ENCODE data around the gene ANKRD16. TPM values are rescaled to one million over a fixed set of nuclear protein-coding genes. Genes with fewer than 3 reads are reported as not detected.

The ANKRD16 gene
- total and polyA plus RNA-seq, 2 of the 13 experiments (the other 11 are each of a cell fraction or from before 2014, with no cell fraction given) = 8.0 to 11.4 TPM

- TF ChIP-seq, protein P1, sequence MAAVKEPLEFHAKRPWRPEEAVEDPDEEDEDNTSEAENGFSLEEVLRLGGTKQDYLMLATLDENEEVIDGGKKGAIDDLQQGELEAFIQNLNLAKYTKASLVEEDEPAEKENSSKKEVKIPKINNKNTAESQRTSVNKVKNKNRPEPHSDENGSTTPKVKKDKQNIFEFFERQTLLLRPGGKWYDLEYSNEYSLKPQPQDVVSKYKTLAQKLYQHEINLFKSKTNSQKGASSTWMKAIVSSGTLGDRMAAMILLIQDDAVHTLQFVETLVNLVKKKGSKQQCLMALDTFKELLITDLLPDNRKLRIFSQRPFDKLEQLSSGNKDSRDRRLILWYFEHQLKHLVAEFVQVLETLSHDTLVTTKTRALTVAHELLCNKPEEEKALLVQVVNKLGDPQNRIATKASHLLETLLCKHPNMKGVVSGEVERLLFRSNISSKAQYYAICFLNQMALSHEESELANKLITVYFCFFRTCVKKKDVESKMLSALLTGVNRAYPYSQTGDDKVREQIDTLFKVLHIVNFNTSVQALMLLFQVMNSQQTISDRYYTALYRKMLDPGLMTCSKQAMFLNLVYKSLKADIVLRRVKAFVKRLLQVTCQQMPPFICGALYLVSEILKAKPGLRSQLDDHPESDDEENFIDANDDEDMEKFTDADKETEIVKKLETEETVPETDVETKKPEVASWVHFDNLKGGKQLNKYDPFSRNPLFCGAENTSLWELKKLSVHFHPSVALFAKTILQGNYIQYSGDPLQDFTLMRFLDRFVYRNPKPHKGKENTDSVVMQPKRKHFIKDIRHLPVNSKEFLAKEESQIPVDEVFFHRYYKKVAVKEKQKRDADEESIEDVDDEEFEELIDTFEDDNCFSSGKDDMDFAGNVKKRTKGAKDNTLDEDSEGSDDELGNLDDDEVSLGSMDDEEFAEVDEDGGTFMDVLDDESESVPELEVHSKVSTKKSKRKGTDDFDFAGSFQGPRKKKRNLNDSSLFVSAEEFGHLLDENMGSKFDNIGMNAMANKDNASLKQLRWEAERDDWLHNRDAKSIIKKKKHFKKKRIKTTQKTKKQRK (IDR thresholded peaks at IDR 0.05; ENCODE audit: low read length) = no peak
- TF ChIP-seq THYN1 (CRISPR knock-in tag; IDR thresholded peaks at IDR 0.05; ENCODE audit: borderline replicate concordance, low read depth) (no peak), KMT2A (CRISPR knock-in tag; IDR thresholded peaks at IDR 0.05) (peak; percentile 82; the same call in 1 of the 2 replicates), CCAR2 (optimal IDR thresholded peaks at IDR 0.05; ENCODE audit: low read depth, low read length) (no peak), KLF13 (CRISPR knock-in tag; IDR thresholded peaks at IDR 0.05) (no peak), ZFP36 (IDR thresholded peaks at IDR 0.05; ENCODE audit: borderline replicate concordance, low read depth, low read length, partially characterized antibody) (no peak), NAIF1 (CRISPR knock-in tag; IDR thresholded peaks at IDR 0.05; ENCODE audit: borderline replicate concordance) (0 out of 2 replicates have a peak, but pooled peaks have one; percentile 62), ZNF232 (CRISPR knock-in tag; IDR thresholded peaks at IDR 0.05; ENCODE audit: borderline replicate concordance) (peak; percentile 97), HOXA5 (CRISPR knock-in tag; IDR thresholded peaks at IDR 0.05) (peak; percentile 93), RERE (CRISPR knock-in tag; IDR thresholded peaks at IDR 0.05; ENCODE audit: low read depth) (peak; percentile 82; the same call in 1 of the 2 replicates), RFXANK (CRISPR knock-in tag; IDR thresholded peaks at IDR 0.05) (no peak; the same call in none of the 2 replicates), ZNF629 (CRISPR knock-in tag; conservative IDR thresholded peaks at IDR 0.05) (peak; percentile 51), GABPB1 (CRISPR knock-in tag; IDR thresholded peaks at IDR 0.05) (peak; percentile 95), RXRB (CRISPR knock-in tag; IDR thresholded peaks at IDR 0.05; ENCODE audit: borderline replicate concordance) (peak; percentile 72), ARHGAP35 (CRISPR knock-in tag; IDR thresholded peaks at IDR 0.05; ENCODE audit: borderline replicate concordance) (peak; percentile 95), ZNF552 (CRISPR knock-in tag; IDR thresholded peaks at IDR 0.05; ENCODE audit: borderline replicate concordance) (peak; percentile 89)
- TF ChIP-seq, protein P2, sequence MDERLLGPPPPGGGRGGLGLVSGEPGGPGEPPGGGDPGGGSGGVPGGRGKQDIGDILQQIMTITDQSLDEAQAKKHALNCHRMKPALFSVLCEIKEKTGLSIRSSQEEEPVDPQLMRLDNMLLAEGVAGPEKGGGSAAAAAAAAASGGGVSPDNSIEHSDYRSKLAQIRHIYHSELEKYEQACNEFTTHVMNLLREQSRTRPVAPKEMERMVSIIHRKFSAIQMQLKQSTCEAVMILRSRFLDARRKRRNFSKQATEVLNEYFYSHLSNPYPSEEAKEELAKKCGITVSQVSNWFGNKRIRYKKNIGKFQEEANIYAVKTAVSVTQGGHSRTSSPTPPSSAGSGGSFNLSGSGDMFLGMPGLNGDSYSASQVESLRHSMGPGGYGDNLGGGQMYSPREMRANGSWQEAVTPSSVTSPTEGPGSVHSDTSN (CRISPR knock-in tag; IDR thresholded peaks at IDR 0.05) = peak; percentile 89
- TF ChIP-seq, protein P3, sequence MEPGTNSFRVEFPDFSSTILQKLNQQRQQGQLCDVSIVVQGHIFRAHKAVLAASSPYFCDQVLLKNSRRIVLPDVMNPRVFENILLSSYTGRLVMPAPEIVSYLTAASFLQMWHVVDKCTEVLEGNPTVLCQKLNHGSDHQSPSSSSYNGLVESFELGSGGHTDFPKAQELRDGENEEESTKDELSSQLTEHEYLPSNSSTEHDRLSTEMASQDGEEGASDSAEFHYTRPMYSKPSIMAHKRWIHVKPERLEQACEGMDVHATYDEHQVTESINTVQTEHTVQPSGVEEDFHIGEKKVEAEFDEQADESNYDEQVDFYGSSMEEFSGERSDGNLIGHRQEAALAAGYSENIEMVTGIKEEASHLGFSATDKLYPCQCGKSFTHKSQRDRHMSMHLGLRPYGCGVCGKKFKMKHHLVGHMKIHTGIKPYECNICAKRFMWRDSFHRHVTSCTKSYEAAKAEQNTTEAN (CRISPR knock-in tag; conservative IDR thresholded peaks at IDR 0.05) = peak; percentile 96
These were observed 76.2 kb downstream of the ANKRD16 start, which contains the start of gene GDI2 (continued) for GRCh38 chr10:5813341-5814109.
